HepG2 (cell line): ENCODE results near the gene SEC14L5. TPM values are rescaled to one million over a fixed set of nuclear protein-coding genes. Genes with fewer than 3 reads are reported as not detected.

Source experiments
- ATAC-seq: fragments of 200-7000 bp; cut with Tn5 transposase; 3 replicates; pipeline ENCODE4 v1.9.1; 2020; ENCODE audit warnings: mild to moderate bottlenecking, moderate library complexity
- BruUV-seq: library from RNA; stranded (reverse); fragments of 400-500 nt; replicated peaks from 2 replicates; lab custom pipeline; 2021; lab: Mats Ljungman, UMichigan
- CTCF ChIA-PET: fragments of 300-600 bp; formaldehyde crosslinking; extraction: SDS; loops from one replicate; lab custom pipeline; 2021; ENCODE audit warnings: low total read pairs, inconsistent platforms, low intra/inter-chr PET ratio; lab: Yijun Ruan, JAX
- POLR2A ChIA-PET: fragments of 350-600 bp; sonication (Branson Sonifier 250); formaldehyde crosslinking; loops from one replicate; lab custom pipeline; 2020; ENCODE audit warnings: antibody characterized with exemption, inconsistent platforms; lab: Yijun Ruan, JAX
- DNase-seq: peaks from one replicate; pipeline ENCODE4 v3.0.0-alpha.2; 2015; ENCODE audit warnings: low spot score
- FAIRE-seq: peaks from 3 replicates; lab custom pipeline; 2011; peaks lifted over from hg19 to GRCh38; lab: Jason Lieb, UNC
- H2AFZ ChIP-seq: one replicate; pipeline ENCODE4 v1.6.1; 2011; ENCODE audit warnings: low read length, inconsistent platforms
- H3K27ac ChIP-seq: fragments of 300-600 bp; 3 replicates; pipeline ENCODE4 v1.8.0; 2011; ENCODE audit warnings: mixed run types, mild to moderate bottlenecking, mixed read lengths, low read length, inconsistent platforms; ENCODE audit not compliant: insufficient read depth; ENCODE audit errors: extremely low read length
- H3K27me3 ChIP-seq, 2 experiments: fragments of 200-600 bp in 1 of 2; 2 replicates in 1 of 2; 3 replicates in 1 of 2; pipeline versions ENCODE4 v1.6.0 to v1.8.0; 2011; ENCODE audit warnings: low read length in 2 of 2, mild to moderate bottlenecking in 2 of 2, moderate library complexity in 2 of 2, inconsistent platforms in 1 of 2; ENCODE audit not compliant: insufficient read depth in 2 of 2, control insufficient read depth in 1 of 2
- H3K36me3 ChIP-seq, 2 experiments: fragments of 200-600 bp in 1 of 2; replicated peaks in 1 of 2; 2 replicates in 1 of 2; 3 replicates in 1 of 2; pipeline versions ENCODE4 v1.5.1 to v1.8.0; 2011; ENCODE audit warnings: low read length in 2 of 2, inconsistent platforms in 1 of 2; ENCODE audit not compliant: insufficient read depth in 2 of 2, control insufficient read depth in 1 of 2
- H3K4me1 ChIP-seq: 2 replicates; pipeline ENCODE4 v1.5.1; 2012; ENCODE audit warnings: low read length, inconsistent platforms; ENCODE audit not compliant: insufficient read depth
- H3K4me2 ChIP-seq: 2 replicates; pipeline ENCODE4 v1.6.0; 2011; ENCODE audit warnings: low read depth, low read length, inconsistent platforms
- H3K4me3 ChIP-seq, 3 experiments: fragments of 200-600 bp in 1 of 3; sonication (generic), shearing (Covaris generic) in 1 of 3; replicated peaks in 1 of 3; 2 replicates each; pipeline ENCODE4 v1.5.1; 2011 to 2016; ENCODE audit warnings: low read length in 3 of 3, inconsistent platforms in 2 of 3, low read depth in 2 of 3, mild to moderate bottlenecking in 2 of 3, control low read depth in 1 of 3, mixed read lengths in 1 of 3; ENCODE audit not compliant: insufficient read depth in 1 of 3
- H3K79me2 ChIP-seq: one replicate; pipeline ENCODE4 v1.6.1; 2011; ENCODE audit warnings: low read length, inconsistent platforms; ENCODE audit not compliant: insufficient read depth
- H3K9ac ChIP-seq: 2 replicates; pipeline ENCODE4 v1.6.0; 2011; ENCODE audit warnings: mild to moderate bottlenecking, low read depth, low read length, inconsistent platforms; ENCODE audit not compliant: insufficient read depth
- H3K9me3 ChIP-seq: 2 replicates; pipeline ENCODE4 v1.5.1; 2012; ENCODE audit warnings: mild to moderate bottlenecking, low read length
- H4K20me1 ChIP-seq: 2 replicates; pipeline ENCODE4 v1.6.0; 2011; ENCODE audit warnings: inconsistent platforms, mild to moderate bottlenecking, low read length, moderate library complexity; ENCODE audit not compliant: insufficient read depth
- HNRNPH1 ChIP-seq: fragments of 200-400 bp; formaldehyde crosslinking; optimal IDR thresholded peaks from 2 replicates; pipeline ENCODE3; 2017; ENCODE audit warnings: mild to moderate bottlenecking, low read depth, low read length
- MATR3 ChIP-seq: sonication (generic); formaldehyde crosslinking; IDR thresholded peaks from 2 replicates; pipeline ENCODE4 v1.4.0; 2020; ENCODE audit warnings: missing genetic modification reagents
- THAP11 ChIP-seq: IDR thresholded peaks from 2 replicates; pipeline ENCODE4 v1.6.1; 2016; ENCODE audit warnings: missing biosample characterization, missing genetic modification reagents
- ZNF143 ChIP-seq: sonication (generic); formaldehyde crosslinking; IDR thresholded peaks from 2 replicates; pipeline ENCODE4 v1.4.0; 2020; ENCODE audit warnings: missing genetic modification reagents
- WGBS: methylation state at CpG from one replicate; pipeline ENCODE4 v1.1.6; 2017; ENCODE audit warnings: low lambda C conversion rate; 5-methylcytosine and 5-hydroxymethylcytosine counted together
- in situ Hi-C: cut with HindIII; loops from 2 replicates; pipeline ENCODE4 v1.10.0; 2017; ENCODE audit warnings: low pct_unique_long_range_greater_than_20kb; ENCODE audit not compliant: extremely low pct_ligation_motif_present
- intact Hi-C: fragments of 100-400 bp; cut with micrococcal nuclease; formaldehyde crosslinking; loops from one replicate; pipeline ENCODE4 v1.10.0; 2022; ENCODE audit not compliant: unreplicated experiment
- polyA plus RNA-seq, 8 experiments: library from polyadenylated mRNA; depleted of rRNA in 3 of 8; stranded (reverse) in 7 of 8; unstranded in 1 of 8; fragments of >200 nt; fragmentation: Illumina TruSeq in 4 of 8; extraction: Trizol in 4 of 8; gene quantifications; 2 replicates each; pipeline versions ENCODE4 v1.2.1 to v1.2.3, GENCODE V29; 2011 to 2016; ENCODE audit warnings: low read depth in 4 of 8, missing spikeins in 1 of 8, mixed read lengths in 1 of 8; ENCODE audit not compliant: insufficient read depth in 1 of 8
- total RNA-seq, 5 experiments: library from RNA; depleted of rRNA; stranded (reverse); fragments of >200 nt; fragmentation: Illumina TruSeq; extraction: Trizol; gene quantifications; 2 replicates each; pipeline ENCODE4 v1.2.3, GENCODE V29; 2016; ENCODE audit warnings: low read depth in 1 of 5
- TF ChIP-seq, protein P1 (sequence below): sonication (generic); formaldehyde crosslinking; IDR thresholded peaks from one replicate; pipeline ENCODE4 v1.5.1; 2020; ENCODE audit warnings: mild to moderate bottlenecking, missing genetic modification reagents; ENCODE audit errors: not compliant biosample characterization
- TF ChIP-seq, protein P2 (sequence below): sonication (generic); formaldehyde crosslinking; IDR thresholded peaks from 2 replicates; pipeline ENCODE4 v1.4.0; 2020; ENCODE audit warnings: low read depth, missing genetic modification reagents

The SEC14L5 gene
- total and polyA plus RNA-seq, 2 of the 13 experiments (the other 11 are each of a cell fraction or from before 2014, with no cell fraction given) = 0.40 to 0.42 TPM

GRCh38 chr16:5045499-5046115 is 87.5 kb downstream of the SEC14L5 start (continued):
- TF ChIP-seq, protein P1, sequence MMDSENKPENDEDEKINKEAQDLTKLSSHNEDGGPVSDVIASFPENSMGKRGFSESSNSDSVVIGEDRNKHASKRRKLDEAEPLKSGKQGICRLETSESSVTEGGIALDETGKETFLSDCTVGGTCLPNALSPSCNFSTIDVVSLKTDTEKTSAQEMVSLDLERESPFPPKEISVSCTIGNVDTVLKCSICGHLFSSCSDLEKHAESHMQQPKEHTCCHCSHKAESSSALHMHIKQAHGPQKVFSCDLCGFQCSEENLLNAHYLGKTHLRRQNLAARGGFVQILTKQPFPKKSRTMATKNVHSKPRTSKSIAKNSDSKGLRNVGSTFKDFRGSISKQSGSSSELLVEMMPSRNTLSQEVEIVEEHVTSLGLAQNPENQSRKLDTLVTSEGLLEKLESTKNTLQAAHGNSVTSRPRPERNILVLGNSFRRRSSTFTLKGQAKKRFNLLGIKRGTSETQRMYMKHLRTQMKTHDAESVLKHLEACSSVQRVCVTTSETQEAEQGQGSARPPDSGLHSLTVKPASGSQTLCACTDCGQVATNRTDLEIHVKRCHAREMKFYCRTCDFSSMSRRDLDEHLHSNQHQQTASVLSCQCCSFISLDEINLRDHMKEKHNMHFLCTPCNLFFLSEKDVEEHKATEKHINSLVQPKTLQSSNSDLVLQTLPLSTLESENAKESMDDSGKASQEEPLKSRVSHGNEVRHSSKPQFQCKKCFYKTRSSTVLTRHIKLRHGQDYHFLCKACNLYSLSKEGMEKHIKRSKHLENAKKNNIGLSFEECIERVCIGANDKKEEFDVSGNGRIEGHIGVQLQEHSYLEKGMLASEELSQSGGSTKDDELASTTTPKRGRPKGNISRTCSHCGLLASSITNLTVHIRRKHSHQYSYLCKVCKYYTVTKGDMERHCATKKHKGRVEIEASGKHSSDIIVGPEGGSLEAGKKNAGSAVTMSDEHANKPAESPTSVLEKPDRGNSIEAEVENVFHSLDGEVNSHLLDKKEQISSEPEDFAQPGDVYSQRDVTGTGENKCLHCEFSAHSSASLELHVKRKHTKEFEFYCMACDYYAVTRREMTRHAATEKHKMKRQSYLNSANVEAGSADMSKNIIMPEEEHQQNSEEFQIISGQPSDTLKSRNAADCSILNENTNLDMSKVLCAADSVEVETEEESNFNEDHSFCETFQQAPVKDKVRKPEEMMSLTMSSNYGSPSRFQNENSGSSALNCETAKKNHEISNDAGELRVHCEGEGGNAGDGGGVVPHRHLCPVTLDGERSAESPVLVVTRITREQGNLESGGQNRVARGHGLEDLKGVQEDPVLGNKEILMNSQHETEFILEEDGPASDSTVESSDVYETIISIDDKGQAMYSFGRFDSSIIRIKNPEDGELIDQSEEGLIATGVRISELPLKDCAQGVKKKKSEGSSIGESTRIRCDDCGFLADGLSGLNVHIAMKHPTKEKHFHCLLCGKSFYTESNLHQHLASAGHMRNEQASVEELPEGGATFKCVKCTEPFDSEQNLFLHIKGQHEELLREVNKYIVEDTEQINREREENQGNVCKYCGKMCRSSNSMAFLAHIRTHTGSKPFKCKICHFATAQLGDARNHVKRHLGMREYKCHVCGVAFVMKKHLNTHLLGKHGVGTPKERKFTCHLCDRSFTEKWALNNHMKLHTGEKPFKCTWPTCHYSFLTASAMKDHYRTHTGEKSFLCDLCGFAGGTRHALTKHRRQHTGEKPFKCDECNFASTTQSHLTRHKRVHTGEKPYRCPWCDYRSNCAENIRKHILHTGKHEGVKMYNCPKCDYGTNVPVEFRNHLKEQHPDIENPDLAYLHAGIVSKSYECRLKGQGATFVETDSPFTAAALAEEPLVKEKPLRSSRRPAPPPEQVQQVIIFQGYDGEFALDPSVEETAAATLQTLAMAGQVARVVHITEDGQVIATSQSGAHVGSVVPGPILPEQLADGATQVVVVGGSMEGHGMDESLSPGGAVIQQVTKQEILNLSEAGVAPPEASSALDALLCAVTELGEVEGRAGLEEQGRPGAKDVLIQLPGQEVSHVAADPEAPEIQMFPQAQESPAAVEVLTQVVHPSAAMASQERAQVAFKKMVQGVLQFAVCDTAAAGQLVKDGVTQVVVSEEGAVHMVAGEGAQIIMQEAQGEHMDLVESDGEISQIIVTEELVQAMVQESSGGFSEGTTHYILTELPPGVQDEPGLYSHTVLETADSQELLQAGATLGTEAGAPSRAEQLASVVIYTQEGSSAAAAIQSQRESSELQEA (CRISPR knock-in tag) = peak; percentile 31
- TF ChIP-seq MATR3 (CRISPR knock-in tag) = no peak
- TF ChIP-seq, all 625 proteins: peak for 11

GRCh38 chr16:5046914-5047313 is 88.8 kb downstream of the SEC14L5 start:
- BruUV-seq = no TSS peak
- in situ Hi-C loops (no loop called here), intact Hi-C loops (no loop called here)
- ATAC-seq (no peak), FAIRE-seq (no peak), DNase-seq (no peak)
- Histone ChIP-seq H3K9ac (no peak overlapping the region), H3K36me3 (no peaks in the 10 kb centered on the region), H3K9me3 (no peaks in the 10 kb centered on the region), H3K79me2 (no peaks in the 10 kb centered on the region), H2AFZ (no peak overlapping the region), H4K20me1 (no peaks in the 10 kb centered on the region), H3K4me2 (no peak overlapping the region), H3K27ac (no peak overlapping the region), H3K4me3 (no peak overlapping the region), H3K4me1 (peaks cover 34% of the 10 kb centered on the region), H3K27me3 (peaks cover 0 to 5% of the 10 kb centered on the region in 2 experiments; a peak in 1 of 5 replicates)
- POLR2A ChIA-PET = interaction anchor here (1.6 kb wide), 1 partner anchor 13 kb away, joined by 4 read pairs; the partner anchor contains the start of gene NAGPA
- CTCF ChIA-PET = interaction anchor here (0.6 kb wide), 1 partner anchor 65 kb away, joined by 3 read pairs; no protein-coding TSS in a partner anchor
- TF ChIP-seq THAP11 (CRISPR knock-in tag) = peak; percentile 67; the same call in 1 of the 2 replicates
- TF ChIP-seq HNRNPH1 = no peak
- TF ChIP-seq ZNF143 (CRISPR knock-in tag) = peak; percentile 62
- TF ChIP-seq, protein P2, sequence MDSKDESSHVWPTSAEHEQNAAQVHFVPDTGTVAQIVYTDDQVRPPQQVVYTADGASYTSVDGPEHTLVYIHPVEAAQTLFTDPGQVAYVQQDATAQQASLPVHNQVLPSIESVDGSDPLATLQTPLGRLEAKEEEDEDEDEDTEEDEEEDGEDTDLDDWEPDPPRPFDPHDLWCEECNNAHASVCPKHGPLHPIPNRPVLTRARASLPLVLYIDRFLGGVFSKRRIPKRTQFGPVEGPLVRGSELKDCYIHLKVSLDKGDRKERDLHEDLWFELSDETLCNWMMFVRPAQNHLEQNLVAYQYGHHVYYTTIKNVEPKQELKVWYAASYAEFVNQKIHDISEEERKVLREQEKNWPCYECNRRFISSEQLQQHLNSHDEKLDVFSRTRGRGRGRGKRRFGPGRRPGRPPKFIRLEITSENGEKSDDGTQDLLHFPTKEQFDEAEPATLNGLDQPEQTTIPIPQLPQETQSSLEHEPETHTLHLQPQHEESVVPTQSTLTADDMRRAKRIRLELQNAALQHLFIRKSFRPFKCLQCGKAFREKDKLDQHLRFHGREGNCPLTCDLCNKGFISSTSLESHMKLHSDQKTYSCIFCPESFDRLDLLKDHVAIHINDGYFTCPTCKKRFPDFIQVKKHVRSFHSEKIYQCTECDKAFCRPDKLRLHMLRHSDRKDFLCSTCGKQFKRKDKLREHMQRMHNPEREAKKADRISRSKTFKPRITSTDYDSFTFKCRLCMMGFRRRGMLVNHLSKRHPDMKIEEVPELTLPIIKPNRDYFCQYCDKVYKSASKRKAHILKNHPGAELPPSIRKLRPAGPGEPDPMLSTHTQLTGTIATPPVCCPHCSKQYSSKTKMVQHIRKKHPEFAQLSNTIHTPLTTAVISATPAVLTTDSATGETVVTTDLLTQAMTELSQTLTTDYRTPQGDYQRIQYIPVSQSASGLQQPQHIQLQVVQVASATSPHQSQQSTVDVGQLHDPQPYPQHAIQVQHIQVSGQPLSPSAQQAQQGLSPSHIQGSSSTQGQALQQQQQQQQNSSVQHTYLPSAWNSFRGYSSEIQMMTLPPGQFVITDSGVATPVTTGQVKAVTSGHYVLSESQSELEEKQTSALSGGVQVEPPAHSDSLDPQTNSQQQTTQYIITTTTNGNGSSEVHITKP (CRISPR knock-in tag) = peak; percentile 81; the same call in 1 of the 2 replicates
- 17% methylated on average over 2 of the region's 2 CpGs for whole genome bisulfite sequencing
